Liver (tissue), 9 donors: ENCODE results near the gene DHRS2. TPM values are rescaled to one million over a fixed set of nuclear protein-coding genes. Genes with fewer than 3 reads are reported as not detected.

Source experiments
- DNase-seq: peaks from one replicate; pipeline ENCODE4 v3.0.0-alpha.2; 2017; ENCODE audit warnings: low spot score
- H3K27ac ChIP-seq, 2 donors: one replicate each; pipeline ENCODE4 v1.7.0; 2013; ENCODE audit warnings: inconsistent platforms in 2 of 2, low read length in 2 of 2, control low read depth in 1 of 2, low read depth in 1 of 2, mild to moderate bottlenecking in 1 of 2
- H3K27me3 ChIP-seq, 4 donors: one replicate each; pipeline versions ENCODE4 v1.6.1 to v1.7.0; 2013; ENCODE audit warnings: low read length in 3 of 4, inconsistent platforms in 1 of 4, mild to moderate bottlenecking in 1 of 4, moderate library complexity in 1 of 4; ENCODE audit not compliant: control insufficient read depth in 4 of 4, insufficient read depth in 4 of 4
- H3K36me3 ChIP-seq, 4 donors: one replicate each; pipeline versions ENCODE4 v1.6.1 to v1.7.0; 2013; ENCODE audit warnings: low read length in 3 of 4, mild to moderate bottlenecking in 3 of 4, low read depth in 1 of 4, moderate library complexity in 1 of 4; ENCODE audit not compliant: control insufficient read depth in 4 of 4, insufficient read depth in 3 of 4
- H3K4me1 ChIP-seq, 4 donors: one replicate each; pipeline versions ENCODE4 v1.6.1 to v1.7.0; 2013; ENCODE audit warnings: low read length in 3 of 4, mild to moderate bottlenecking in 3 of 4, moderate library complexity in 1 of 4; ENCODE audit not compliant: control insufficient read depth in 4 of 4, insufficient read depth in 4 of 4
- H3K4me3 ChIP-seq, 3 donors: one replicate each; pipeline versions ENCODE4 v1.6.1 to v1.7.0; 2013; ENCODE audit warnings: low read length in 3 of 3, control low read depth in 1 of 3, low read depth in 1 of 3, mild to moderate bottlenecking in 1 of 3
- H3K9ac ChIP-seq, 2 donors: one replicate each; pipeline ENCODE4 v1.7.0; 2013; ENCODE audit warnings: low read length in 2 of 2, mild to moderate bottlenecking in 2 of 2, moderate library complexity in 2 of 2, control low read depth in 1 of 2, low read depth in 1 of 2
- H3K9me3 ChIP-seq, 4 donors: one replicate each; pipeline versions ENCODE4 v1.6.1 to v1.7.0; 2013; ENCODE audit warnings: low read length in 3 of 4; ENCODE audit not compliant: control insufficient read depth in 4 of 4
- ATF3 ChIP-seq: IDR thresholded peaks from 2 replicates; pipeline ENCODE4 v1.6.1; 2016; ENCODE audit warnings: antibody characterized with exemption
- CTCF ChIP-seq: fragments of 150-350 bp; IDR thresholded peaks from 2 replicates; pipeline ENCODE4 v1.5.1; 2017; ENCODE audit warnings: improper control_type of control experiment, low read depth, low read length; ENCODE audit not compliant: missing input control
- EGR1 ChIP-seq, 2 donors: IDR thresholded peaks; 2 replicates each; pipeline ENCODE4 v1.6.1; 2016 to 2018; ENCODE audit warnings: antibody characterized with exemption in 2 of 2, low read depth in 2 of 2
- FOXA1 ChIP-seq: IDR thresholded peaks from 2 replicates; pipeline ENCODE4 v1.6.1; 2016; ENCODE audit warnings: antibody characterized with exemption
- FOXA2 ChIP-seq: IDR thresholded peaks from 2 replicates; pipeline ENCODE4 v1.6.1; 2016; ENCODE audit warnings: antibody characterized with exemption
- GABPA ChIP-seq, 2 donors: IDR thresholded peaks in 1 of 2; conservative IDR thresholded peaks in 1 of 2; 2 replicates each; pipeline ENCODE4 v1.6.1; 2016; ENCODE audit warnings: antibody characterized with exemption in 2 of 2, mild to moderate bottlenecking in 1 of 2, moderate library complexity in 1 of 2
- HNF4A ChIP-seq, 2 donors: conservative IDR thresholded peaks; 2 replicates each; pipeline ENCODE4 v1.6.1; 2016; ENCODE audit warnings: antibody characterized with exemption in 2 of 2, mild to moderate bottlenecking in 2 of 2
- HNF4G ChIP-seq: IDR thresholded peaks from 2 replicates; pipeline ENCODE4 v1.6.1; 2016; ENCODE audit warnings: antibody characterized with exemption
- JUND ChIP-seq, 2 donors: IDR thresholded peaks; 2 replicates each; pipeline ENCODE4 v1.6.1; 2016; ENCODE audit warnings: antibody characterized with exemption in 2 of 2
- MAX ChIP-seq: IDR thresholded peaks from 2 replicates; pipeline ENCODE4 v1.6.1; 2016; ENCODE audit warnings: antibody characterized with exemption
- NR2F2 ChIP-seq: IDR thresholded peaks from 2 replicates; pipeline ENCODE4 v1.6.1; 2016; ENCODE audit warnings: antibody characterized with exemption
- RAD21 ChIP-seq, 2 donors: IDR thresholded peaks; 2 replicates each; pipeline ENCODE4 v1.6.1; 2016; ENCODE audit warnings: antibody characterized with exemption in 2 of 2, mild to moderate bottlenecking in 2 of 2
- RXRA ChIP-seq, 2 donors: IDR thresholded peaks; 2 replicates each; pipeline ENCODE4 v1.6.1; 2017 to 2018; ENCODE audit warnings: antibody characterized with exemption in 2 of 2, mild to moderate bottlenecking in 1 of 2
- SP1 ChIP-seq: IDR thresholded peaks from 2 replicates; pipeline ENCODE4 v1.6.1; 2018; ENCODE audit warnings: antibody characterized with exemption, mild to moderate bottlenecking
- TAF1 ChIP-seq: conservative IDR thresholded peaks from 2 replicates; pipeline ENCODE4 v1.6.1; 2016; ENCODE audit warnings: antibody characterized with exemption, mild to moderate bottlenecking
- YY1 ChIP-seq: IDR thresholded peaks from 2 replicates; pipeline ENCODE4 v1.6.1; 2016; ENCODE audit warnings: antibody characterized with exemption, mild to moderate bottlenecking
- WGBS: extraction: QIAGEN DNeasy Blood & Tissue Kit; methylation state at CpG from one replicate; pipeline ENCODE4 v1.1.7; 2013; 5-methylcytosine and 5-hydroxymethylcytosine counted together
- polyA plus RNA-seq, 2 donors: library from polyadenylated mRNA; stranded (reverse) in 1 of 2; unstranded in 1 of 2; fragments of 200-250 nt in 1 of 2; fragments of >200 nt in 1 of 2; fragmentation: Nextera tagmentation in 1 of 2; extraction: Ambion mirVana in 1 of 2; gene quantifications; one replicate each; pipeline versions ENCODE4 v1.2.1 to v1.2.3, GENCODE V29; 2013 to 2015
- total RNA-seq, 2 donors: library from RNA; depleted of rRNA; stranded (reverse); fragments of >200 nt; gene quantifications; one replicate each; pipeline ENCODE4 v1.2.3, GENCODE V29; 2014
- donor health status: healthy.
- donor health status: healthy.
- donor health status: healthy.
- donor health status: healthy.
- donor health status: healthy.

DHRS2 gene
- total and polyA plus RNA-seq, 4 donors: 0.33 to 1.0 (median 0.62) TPM

GRCh38 chr14:23643533-23644194 is 7.5 kb downstream of the DHRS2 start:
- Histone ChIP-seq H3K27me3 (no peaks in the 10 kb centered on the region), H3K4me1 (no peaks in the 10 kb centered on the region), H3K36me3 (no peaks in the 10 kb centered on the region), H3K9ac (no peak overlapping the region), H3K9me3 (no peaks in the 10 kb centered on the region), H3K27ac (no peak overlapping the region), H3K4me3 (no peak overlapping the region)
- DNase-seq: no peak
- no peak for TF ChIP-seq FOXA1
- no peak for TF ChIP-seq TAF1
- no peak for TF ChIP-seq JUND (IDR thresholded peaks at IDR 0.05)
- no peak for TF ChIP-seq HNF4A (conservative IDR thresholded peaks at IDR 0.05)
- TF ChIP-seq EGR1 (IDR thresholded peaks at IDR 0.05; ENCODE audit: low read depth in 2 of 2): no peak
- no peak for TF ChIP-seq GABPA (IDR thresholded peaks at IDR 0.05 in 1 of 2, conservative IDR thresholded peaks at IDR 0.05 in 1 of 2)
- TF ChIP-seq CTCF: no peak
- TF ChIP-seq RAD21 (IDR thresholded peaks at IDR 0.05): no peak
- TF ChIP-seq MAX: no peak
- TF ChIP-seq HNF4G: no peak
- TF ChIP-seq SP1: no peak
- TF ChIP-seq FOXA2: no peak
- WGBS: 97% methylated on average over 3 of the region's 3 CpGs

GRCh38 chr14:23644195-23644918 is 8.2 kb downstream of the DHRS2 start:
- no peak overlapping the region for H3K4me3 ChIP-seq
- no peak overlapping the region for H3K27ac ChIP-seq
- no peaks in the 10 kb centered on the region for H3K9me3 ChIP-seq
- H3K36me3 ChIP-seq: no peaks in the 10 kb centered on the region
- H3K27me3 ChIP-seq: no peaks in the 10 kb centered on the region
- DNase-seq: no peak
- H3K4me1 ChIP-seq: no peaks in the 10 kb centered on the region
- 93% methylated on average over 5 of the region's 5 CpGs for whole genome bisulfite sequencing
- no peak overlapping the region for H3K9ac ChIP-seq
- TF ChIP-seq GABPA (IDR thresholded peaks at IDR 0.05 in 1 of 2, conservative IDR thresholded peaks at IDR 0.05 in 1 of 2) (no peak), SP1 (no peak), HNF4G (no peak), FOXA1 (no peak), RXRA (IDR thresholded peaks at IDR 0.05) (no peak), NR2F2 (no peak), TAF1 (no peak), ATF3 (no peak), JUND (IDR thresholded peaks at IDR 0.05) (no peak), YY1 (no peak), FOXA2 (no peak), MAX (no peak), RAD21 (IDR thresholded peaks at IDR 0.05) (no peak)

GRCh38 chr14:23644919-23645336 is 8.8 kb downstream of the DHRS2 start:
- no peak for DNase-seq
- Histone ChIP-seq H3K36me3 (no peaks in the 10 kb centered on the region), H3K27me3 (no peaks in the 10 kb centered on the region), H3K27ac (no peak overlapping the region), H3K4me3 (no peak overlapping the region), H3K9me3 (no peaks in the 10 kb centered on the region), H3K9ac (no peak overlapping the region), H3K4me1 (no peaks in the 10 kb centered on the region)
- WGBS: 92% methylated on average over 8 of the region's 8 CpGs
- TF ChIP-seq FOXA1 (no peak), TAF1 (no peak), RXRA (IDR thresholded peaks at IDR 0.05) (no peak)
